ENCODE measurements around the gene KLHDC3. TPM values are rescaled to one million over a fixed set of nuclear protein-coding genes. Genes with fewer than 3 reads are reported as not detected.
A peak's percentile ranks its signal among the peaks of the same experiment; 100 is the strongest.

KLHDC3 gene
- total and polyA plus RNA-seq, 2 of the 8 experiments (the other 6 are each of a cell fraction or from before 2014, with no cell fraction given), result 181 to 203 TPM

GRCh38 chr6:43070028-43070632 is 56.1 kb downstream of the KLHDC3 start (continued):
- TF ChIP-seq CHD7 (IDR thresholded peaks at IDR 0.05; ENCODE audit: insufficient replicate concordance, low read length), result no peak
- no peak for TF ChIP-seq E2F6 (IDR thresholded peaks at IDR 0.05)
- TF ChIP-seq RAD21 (IDR thresholded peaks at IDR 0.05 in 1 of 2, conservative IDR thresholded peaks at IDR 0.05 in 1 of 2; ENCODE audit: low read depth in 2 of 2, low read length in 2 of 2), result peak; percentile 81
- TF ChIP-seq ZNF274 (IDR thresholded peaks at IDR 0.05; ENCODE audit: borderline replicate concordance, extremely low read depth, low read length), result no peak
- no peak for TF ChIP-seq GTF2F1 (IDR thresholded peaks at IDR 0.05; ENCODE audit: borderline replicate concordance, low read depth, low read length)
- TF ChIP-seq GABPA (IDR thresholded peaks at IDR 0.05; ENCODE audit: borderline replicate concordance, insufficient read depth, low read length), result no peak

All from H1 (cell line).